8988T (cell line): ENCODE results near the gene SETDB1.
A peak's percentile ranks its signal among the peaks of the same experiment; 100 is the strongest.
"Not testable (repeated sequence)": the region's sequence is repeated elsewhere in the genome, so short reads cannot be mapped to it uniquely, and the experiment has no call there.

Experiments
- DNase-seq: peaks from one replicate; pipeline ENCODE4 v3.0.0; 2011

SETDB1 gene

GRCh38 chr1:150926097-150926741, at the start of gene SETDB1:
Gene SETDB1 (plus strand): TSS chr1:150926363. CDS start chr1:150927715, 1,352 bp downstream.
- DNase-seq, result peak; percentile 62

GRCh38 chr1:150878931-150879330, 47.2 kb upstream of the SETDB1 start:
- not testable (repeated sequence) for DNase-seq

DNA sequence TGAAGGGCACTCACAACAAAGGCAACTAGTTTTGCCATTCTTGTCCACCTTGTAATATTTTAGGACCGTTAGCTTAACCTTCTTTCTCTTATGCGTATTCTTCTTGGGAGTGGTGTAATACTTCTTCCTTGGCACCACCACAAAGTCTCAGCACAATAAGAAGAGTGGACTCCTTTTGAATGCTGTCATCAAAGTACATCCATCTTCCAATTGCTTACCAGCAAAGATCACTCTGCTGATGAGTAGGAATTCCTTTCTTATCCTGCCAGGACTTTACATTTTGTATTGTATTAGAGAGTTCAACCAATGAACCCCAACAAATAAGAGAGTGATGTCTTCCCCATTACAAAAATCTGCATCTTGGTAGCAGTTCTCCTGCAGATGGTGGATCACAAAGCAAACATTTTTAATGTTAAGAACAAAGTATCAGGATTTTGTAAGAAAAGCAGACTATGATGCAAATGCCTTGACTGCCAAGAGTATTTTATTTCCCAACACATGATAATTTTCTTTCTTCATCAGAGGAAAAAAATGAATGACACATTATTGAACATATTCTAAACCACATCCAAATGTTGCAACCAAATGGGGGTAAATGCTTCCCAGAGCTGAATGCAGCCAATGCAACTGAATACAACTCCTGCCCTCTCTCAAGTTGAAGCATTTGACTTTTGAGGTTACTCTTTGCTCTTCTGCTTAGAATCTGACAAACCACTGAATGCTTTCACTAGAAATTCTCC, 44.7 kb upstream of the SETDB1 start:
- DNase-seq, result no peak

DNA sequence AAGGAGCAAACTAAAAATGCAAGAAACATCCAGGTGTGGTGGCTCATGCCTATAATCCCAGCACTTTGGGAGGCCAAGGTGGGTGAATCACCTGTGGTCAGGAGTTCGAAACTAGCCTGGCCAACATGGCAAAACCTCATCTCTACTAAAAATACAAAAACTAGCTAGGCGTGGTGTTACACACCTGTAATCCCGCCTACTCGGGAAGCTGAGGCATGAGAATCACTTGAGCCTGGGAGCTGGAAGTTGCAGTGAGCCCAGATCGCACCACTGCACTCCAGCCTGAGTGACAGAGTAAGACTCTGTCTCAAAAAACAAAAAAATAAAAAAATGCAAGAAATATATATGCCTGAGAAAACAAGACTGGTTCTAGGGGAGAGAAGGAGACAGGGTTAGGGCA, 43.0 kb upstream of the SETDB1 start:
- DNase-seq, result not testable (repeated sequence)

- DNase-seq, result no peak
Measured at GRCh38 chr1:150887018-150887417, 39.1 kb upstream of the SETDB1 start, which contains the start of gene CTXND2. Gene CTXND2 (plus strand): TSS chr1:150887136. CDS start chr1:150912315, 25,179 bp downstream.

DNA sequence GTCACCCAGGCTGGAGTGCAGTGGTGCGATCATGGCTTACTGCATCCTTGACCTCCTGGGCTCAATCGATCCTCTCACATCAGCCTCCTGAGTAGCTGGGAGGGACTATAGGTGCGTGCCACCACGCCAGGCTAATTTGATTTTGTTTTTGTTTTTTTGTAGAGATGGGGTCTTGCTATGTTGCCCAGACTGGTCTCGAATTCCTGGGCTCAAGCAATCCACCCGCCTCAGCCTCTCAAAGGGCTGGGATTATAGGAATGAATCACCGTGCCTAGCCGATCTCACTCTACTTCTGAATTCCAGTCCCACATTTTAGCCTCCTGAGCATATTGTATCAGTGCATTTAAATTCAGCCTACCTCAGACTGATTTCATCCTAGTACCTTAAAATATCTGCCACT, 37.4 kb upstream of the SETDB1 start:
- DNase-seq, result no peak

DNA sequence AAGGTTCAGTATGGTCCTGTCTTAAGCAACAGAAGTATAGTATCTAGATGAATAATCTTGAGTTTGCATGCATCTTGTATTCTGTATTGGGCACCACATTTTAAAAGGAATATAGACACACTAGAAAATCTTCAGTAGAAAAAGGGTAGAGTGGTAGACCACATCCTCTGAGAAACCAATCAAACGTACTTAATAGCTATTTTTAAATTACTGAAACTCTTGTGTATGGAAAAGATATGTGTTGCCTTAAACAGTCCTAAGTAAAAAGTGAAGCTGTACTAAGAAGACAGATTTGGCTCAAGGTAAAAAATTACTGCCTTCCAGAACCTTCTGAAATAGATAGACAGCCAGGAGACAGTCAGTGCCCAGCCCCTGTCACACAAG, 36.1 kb upstream of the SETDB1 start:
- no peak for DNase-seq

GRCh38 chr1:150893336-150893913, 32.7 kb upstream of the SETDB1 start:
- no peak for DNase-seq

GRCh38 chr1:150895618-150896017, 30.5 kb upstream of the SETDB1 start:
- DNase-seq, result peak; percentile 25

DNA sequence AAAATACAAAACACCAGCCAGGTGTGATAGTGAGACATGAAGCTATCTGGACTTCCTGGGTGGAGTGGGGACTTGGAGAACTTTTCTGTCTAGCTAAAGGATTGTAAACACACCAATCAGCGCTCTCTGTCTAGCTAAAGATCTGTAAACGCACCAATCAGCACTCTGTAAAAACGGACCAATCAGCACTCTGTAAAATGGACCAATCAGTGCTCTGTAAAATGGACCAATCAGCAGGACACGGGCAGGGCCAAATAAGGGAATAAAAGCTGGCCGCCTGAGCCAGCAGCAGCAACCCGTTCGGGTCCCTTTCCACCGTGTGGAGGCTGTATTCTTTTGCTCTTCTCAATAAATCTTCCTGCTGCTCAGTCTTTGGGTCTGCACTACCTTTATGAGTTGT, 26.4 kb upstream of the SETDB1 start:
- not testable (repeated sequence) for DNase-seq

GRCh38 chr1:150902346-150902745, 23.8 kb upstream of the SETDB1 start:
- DNase-seq, result no peak

- no peak for DNase-seq
Measured at GRCh38 chr1:150902751-150903150, 23.4 kb upstream of the SETDB1 start.

GRCh38 chr1:150905301-150905700, 20.9 kb upstream of the SETDB1 start:
- no peak for DNase-seq

GRCh38 chr1:150906329-150906728, 19.8 kb upstream of the SETDB1 start:
- no peak for DNase-seq

GRCh38 chr1:150906813-150907212, 19.4 kb upstream of the SETDB1 start:
- no peak for DNase-seq

- DNase-seq, result no peak
Measured at GRCh38 chr1:150909585-150910180, 16.5 kb upstream of the SETDB1 start.

DNA sequence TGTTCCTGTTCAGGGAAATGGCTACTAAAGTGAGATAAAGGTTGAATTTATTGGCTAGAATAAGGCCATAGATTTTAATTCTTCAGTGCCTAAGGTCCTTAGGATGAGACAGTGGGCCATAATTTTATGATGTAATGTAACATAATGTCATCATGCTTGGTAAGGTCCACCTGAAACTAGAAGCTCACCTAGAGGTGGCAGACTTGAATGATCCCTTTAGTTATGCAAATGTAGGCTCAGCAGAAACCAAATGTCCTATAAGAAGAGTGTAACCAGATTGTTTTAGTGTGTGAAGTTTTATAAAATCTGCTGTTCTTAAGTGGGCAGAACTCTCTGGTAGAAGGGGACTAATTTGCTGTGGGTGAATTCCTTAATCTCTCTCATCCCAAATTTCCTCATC, 13.5 kb upstream of the SETDB1 start:
- no peak for DNase-seq

- DNase-seq, result no peak
Measured at GRCh38 chr1:150917387-150917786, 8.8 kb upstream of the SETDB1 start.

- peak; percentile 54 for DNase-seq
Measured at GRCh38 chr1:150922519-150922975, 3.6 kb upstream of the SETDB1 start.

DNA sequence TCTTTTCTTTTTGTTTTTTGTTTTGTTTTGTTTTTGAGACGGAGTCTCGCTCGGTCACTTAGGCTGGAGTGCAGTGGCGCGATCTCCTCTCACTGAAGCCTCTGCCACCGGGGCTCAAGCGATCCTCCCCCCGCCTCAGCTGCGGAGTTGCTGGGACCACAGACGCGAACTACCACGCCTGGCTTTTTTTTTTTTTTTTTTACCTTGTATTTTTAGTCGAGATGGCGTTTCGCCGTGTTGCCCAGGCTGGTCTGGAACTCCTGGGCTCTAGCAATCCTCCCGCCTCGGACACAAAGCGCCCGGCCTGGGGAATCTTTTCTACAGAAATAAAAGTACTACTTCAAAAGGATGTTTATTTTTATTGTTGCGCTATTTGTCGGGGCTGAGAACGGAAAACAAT, 1.1 kb upstream of the SETDB1 start:
- DNase-seq, result no peak

GRCh38 chr1:150927624-150928023, 1.5 kb downstream of the SETDB1 start:
- no peak for DNase-seq

DNA sequence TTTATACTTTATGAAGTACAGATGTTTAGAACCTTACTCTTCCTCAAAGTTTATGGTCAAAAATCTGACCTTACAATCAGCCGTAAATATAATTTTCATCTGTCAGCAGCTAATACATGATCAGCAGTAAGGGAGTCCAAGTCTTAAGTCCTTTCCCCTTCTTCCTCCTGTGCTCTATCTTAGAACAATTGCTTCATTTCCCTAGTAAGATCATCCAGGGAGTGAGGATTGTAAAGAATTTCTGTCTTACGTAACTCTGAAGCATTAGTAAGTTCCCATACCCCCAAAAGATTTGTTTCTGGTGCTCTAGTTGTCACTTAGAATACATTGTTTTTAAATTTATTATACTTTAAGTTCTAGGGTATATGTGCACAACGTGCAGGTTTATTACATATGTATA, 2.1 kb downstream of the SETDB1 start:
- DNase-seq, result no peak

- DNase-seq, result not testable (repeated sequence)
Measured at GRCh38 chr1:150928775-150929174, 2.6 kb downstream of the SETDB1 start.

GRCh38 chr1:150931773-150932172, 5.6 kb downstream of the SETDB1 start:
- DNase-seq, result no peak
